Iris pigment epithelial cell (primary cell): ENCODE measurements around the gene WDR6.
A peak's percentile ranks its signal among the peaks of the same experiment; 100 is the strongest.
"Not testable (repeated sequence)": the region's sequence is repeated elsewhere in the genome, so short reads cannot be mapped to it uniquely, and the experiment has no call there.

Source experiments
- DNase-seq: peaks from one replicate; pipeline ENCODE4 v3.0.0-alpha.2; 2011; ENCODE audit warnings: low read depth

Gene WDR6

GRCh38 chr3:48990636-48991469, 16.3 kb upstream of the WDR6 start:
- DNase-seq: no peak

- DNase-seq: no peak
Observed at GRCh38 chr3:48991851-48992545, 15.2 kb upstream of the WDR6 start.

- no peak for DNase-seq
Observed at GRCh38 chr3:48993834-48994233, 13.4 kb upstream of the WDR6 start.

- no peak for DNase-seq
Observed at GRCh38 chr3:48996640-48997039, 10.6 kb upstream of the WDR6 start.

- DNase-seq: no peak
Observed at GRCh38 chr3:48997102-48997635, 10.0 kb upstream of the WDR6 start.

- no peak for DNase-seq
Observed at GRCh38 chr3:48997714-48998637, 9.2 kb upstream of the WDR6 start.

- no peak for DNase-seq
Observed at GRCh38 chr3:48999085-48999858, 7.9 kb upstream of the WDR6 start.

GRCh38 chr3:49001155-49001554, 6.0 kb upstream of the WDR6 start:
- no peak for DNase-seq

GRCh38 chr3:49004352-49005302, 2.6 kb upstream of the WDR6 start:
- no peak for DNase-seq

GRCh38 chr3:49005303-49005680, 1.9 kb upstream of the WDR6 start:
- DNase-seq: no peak

- no peak for DNase-seq
Observed at GRCh38 chr3:49005998-49006397, 1.2 kb upstream of the WDR6 start.

GRCh38 chr3:49006408-49007067, 653 bp upstream of the WDR6 start:
- peak; percentile 61 for DNase-seq

- peak; percentile 87 for DNase-seq
Observed at GRCh38 chr3:49007771-49008528, 759 bp downstream of the WDR6 start.

GRCh38 chr3:49008627-49009026, 1.4 kb downstream of the WDR6 start:
- DNase-seq: not testable (repeated sequence)

- DNase-seq: no peak
Observed at GRCh38 chr3:49009396-49009795, 2.2 kb downstream of the WDR6 start.

GRCh38 chr3:49012441-49013017, 5.3 kb downstream of the WDR6 start:
- DNase-seq: no peak

GRCh38 chr3:49013113-49013737, 6.0 kb downstream of the WDR6 start:
- DNase-seq: no peak
